Loucy (cell line): ENCODE results near the gene GIMAP4.
"Not testable (repeated sequence)": the region's sequence is repeated elsewhere in the genome, so short reads cannot be mapped to it uniquely, and the experiment has no call there.

ENCODE experiments used
- H2AFZ ChIP-seq: fragments of 200-600 bp; sonication (generic); 2 replicates; pipeline ENCODE4 v1.6.0; 2016; ENCODE audit warnings: antibody characterized with exemption, mild to moderate bottlenecking, low read length, moderate library complexity
- H3F3A ChIP-seq: fragments of 200-600 bp; 2 replicates; pipeline ENCODE4 v1.6.0; 2016; ENCODE audit warnings: antibody characterized with exemption, low read depth, mild to moderate bottlenecking
- H3K27me3 ChIP-seq: fragments of 200-600 bp; sonication (generic); 2 replicates; pipeline ENCODE4 v1.6.1; 2014; ENCODE audit warnings: low read length, mild to moderate bottlenecking; ENCODE audit not compliant: insufficient read depth, poor library complexity, severe bottlenecking
- H3K36me3 ChIP-seq: fragments of 200-600 bp; sonication (generic); 2 replicates; pipeline ENCODE4 v1.6.1; 2016; ENCODE audit warnings: low read length; ENCODE audit not compliant: insufficient read depth
- H3K4me1 ChIP-seq: fragments of 200-600 bp; sonication (generic); 2 replicates; pipeline ENCODE4 v1.5.1; 2014; ENCODE audit warnings: low read length, mild to moderate bottlenecking; ENCODE audit not compliant: insufficient read depth, poor library complexity, severe bottlenecking
- H3K4me2 ChIP-seq: fragments of 200-600 bp; sonication (generic); 2 replicates; pipeline ENCODE4 v1.6.0; 2014; ENCODE audit warnings: antibody characterized with exemption, low read length, low read depth, mild to moderate bottlenecking; ENCODE audit not compliant: poor library complexity, severe bottlenecking
- H3K4me3 ChIP-seq: fragments of 200-600 bp; sonication (generic); 2 replicates; pipeline ENCODE4 v1.5.1; 2014; ENCODE audit warnings: low read length, mild to moderate bottlenecking, mixed read lengths; ENCODE audit not compliant: poor library complexity, severe bottlenecking
- H3K79me2 ChIP-seq: fragments of 200-600 bp; sonication (generic); 2 replicates; pipeline ENCODE4 v1.6.1; 2014; ENCODE audit warnings: low read length; ENCODE audit not compliant: insufficient read depth
- H3K9ac ChIP-seq: fragments of 200-600 bp; sonication (generic); 2 replicates; pipeline ENCODE4 v1.6.0; 2014; ENCODE audit warnings: mild to moderate bottlenecking, low read depth, low read length, moderate library complexity; ENCODE audit not compliant: poor library complexity, severe bottlenecking
- H3K9me2 ChIP-seq: fragments of 200-600 bp; sonication (generic); replicated peaks from 2 replicates; pipeline ENCODE4 v1.6.1; 2016; ENCODE audit warnings: low read depth, low read length, mixed read lengths
- H3K9me3 ChIP-seq: fragments of 200-600 bp; sonication (generic); 2 replicates; pipeline ENCODE4 v1.6.1; 2014; ENCODE audit warnings: mild to moderate bottlenecking, antibody characterized with exemption, low read length, low read depth; ENCODE audit not compliant: insufficient read depth
- H4K20me1 ChIP-seq: fragments of 200-600 bp; sonication (generic); 2 replicates; pipeline ENCODE4 v1.6.0; 2014; ENCODE audit warnings: antibody characterized with exemption, low read length, mild to moderate bottlenecking; ENCODE audit not compliant: insufficient read depth, poor library complexity, severe bottlenecking
- EZH2phosphoT487 ChIP-seq: fragments of 200-600 bp; IDR thresholded peaks from 2 replicates; pipeline ENCODE4 v1.6.1; 2018; ENCODE audit warnings: antibody characterized with exemption, mild to moderate bottlenecking, moderate library complexity, borderline replicate concordance
- TF ChIP-seq, protein P1 (sequence below): fragments of 200-600 bp; sonication (generic); conservative IDR thresholded peaks from 2 replicates; pipeline ENCODE4 v1.5.1; 2014; ENCODE audit warnings: mild to moderate bottlenecking, antibody characterized with exemption, low read length

GIMAP4 gene

DNA sequence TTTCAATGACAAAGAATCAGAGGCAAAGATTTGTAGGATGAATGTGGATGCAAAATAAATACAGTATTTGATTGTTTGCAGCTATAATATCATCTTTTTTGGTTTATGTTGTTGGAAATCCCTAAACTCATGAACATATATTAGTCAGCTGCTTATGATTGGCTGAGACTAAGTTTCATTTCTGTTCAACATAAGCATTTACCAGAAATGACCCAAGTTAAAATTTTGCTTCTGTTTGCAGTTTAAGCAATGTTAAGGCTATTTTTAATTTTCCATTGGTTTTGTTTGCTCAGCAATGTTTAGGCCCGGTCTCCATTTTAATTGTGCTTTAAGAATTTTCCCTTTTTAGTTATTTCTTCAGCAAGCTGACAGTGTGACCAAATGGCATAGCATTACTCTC lies 43.0 kb downstream of the GIMAP4 start:
- no peak overlapping the region for H3K4me3 ChIP-seq
- H4K20me1 ChIP-seq, result no peaks in the 10 kb centered on the region
- H3K4me2 ChIP-seq, result no peak overlapping the region
- H3K4me1 ChIP-seq, result peaks cover 3% of the 10 kb centered on the region
- no peaks in the 10 kb centered on the region for H3K79me2 ChIP-seq
- no peaks in the 10 kb centered on the region for H3K36me3 ChIP-seq
- no peaks in the 10 kb centered on the region for H3F3A ChIP-seq
- H3K27me3 ChIP-seq, result no peaks in the 10 kb centered on the region
- no peak overlapping the region for H2AFZ ChIP-seq
- H3K9me3 ChIP-seq, result peaks cover 7% of the 10 kb centered on the region; the same call in 1 of the 2 replicates
- H3K9ac ChIP-seq, result no peak overlapping the region
- no peaks in the 10 kb centered on the region for H3K9me2 ChIP-seq
- TF ChIP-seq, protein P1, sequence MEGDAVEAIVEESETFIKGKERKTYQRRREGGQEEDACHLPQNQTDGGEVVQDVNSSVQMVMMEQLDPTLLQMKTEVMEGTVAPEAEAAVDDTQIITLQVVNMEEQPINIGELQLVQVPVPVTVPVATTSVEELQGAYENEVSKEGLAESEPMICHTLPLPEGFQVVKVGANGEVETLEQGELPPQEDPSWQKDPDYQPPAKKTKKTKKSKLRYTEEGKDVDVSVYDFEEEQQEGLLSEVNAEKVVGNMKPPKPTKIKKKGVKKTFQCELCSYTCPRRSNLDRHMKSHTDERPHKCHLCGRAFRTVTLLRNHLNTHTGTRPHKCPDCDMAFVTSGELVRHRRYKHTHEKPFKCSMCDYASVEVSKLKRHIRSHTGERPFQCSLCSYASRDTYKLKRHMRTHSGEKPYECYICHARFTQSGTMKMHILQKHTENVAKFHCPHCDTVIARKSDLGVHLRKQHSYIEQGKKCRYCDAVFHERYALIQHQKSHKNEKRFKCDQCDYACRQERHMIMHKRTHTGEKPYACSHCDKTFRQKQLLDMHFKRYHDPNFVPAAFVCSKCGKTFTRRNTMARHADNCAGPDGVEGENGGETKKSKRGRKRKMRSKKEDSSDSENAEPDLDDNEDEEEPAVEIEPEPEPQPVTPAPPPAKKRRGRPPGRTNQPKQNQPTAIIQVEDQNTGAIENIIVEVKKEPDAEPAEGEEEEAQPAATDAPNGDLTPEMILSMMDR, result no peak
- no peak for TF ChIP-seq EZH2phosphoT487

DNA sequence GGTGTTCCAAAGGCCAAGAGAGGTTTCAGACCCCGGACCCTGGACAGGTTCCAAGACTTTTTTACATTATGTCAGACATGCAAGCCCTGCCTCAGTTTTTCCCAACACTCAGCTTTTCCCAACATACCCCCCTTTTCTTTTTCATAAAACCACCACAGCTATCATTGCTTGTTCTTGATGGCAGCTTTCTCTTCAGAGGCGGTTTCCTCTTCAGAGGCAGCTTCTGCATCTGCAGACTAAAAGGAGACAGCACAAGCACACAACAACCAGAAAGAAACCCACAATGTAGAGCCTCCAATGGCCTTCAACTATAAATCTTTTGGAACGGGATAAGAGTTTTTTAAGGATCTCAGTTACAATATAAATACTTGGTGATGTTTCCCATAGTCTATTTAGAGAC lies 45.7 kb downstream of the GIMAP4 start:
- Histone ChIP-seq H3K27me3 (no peaks in the 10 kb centered on the region), H3K9ac (no peak overlapping the region), H3F3A (no peaks in the 10 kb centered on the region), H2AFZ (no peak overlapping the region), H3K79me2 (no peaks in the 10 kb centered on the region), H4K20me1 (no peaks in the 10 kb centered on the region), H3K4me2 (no peak overlapping the region), H3K36me3 (no peaks in the 10 kb centered on the region), H3K9me2 (no peaks in the 10 kb centered on the region), H3K4me1 (peaks cover 3% of the 10 kb centered on the region), H3K4me3 (no peak overlapping the region), H3K9me3 (no peaks in the 10 kb centered on the region)
- TF ChIP-seq, protein P1, result no peak
- TF ChIP-seq EZH2phosphoT487, result no peak

DNA sequence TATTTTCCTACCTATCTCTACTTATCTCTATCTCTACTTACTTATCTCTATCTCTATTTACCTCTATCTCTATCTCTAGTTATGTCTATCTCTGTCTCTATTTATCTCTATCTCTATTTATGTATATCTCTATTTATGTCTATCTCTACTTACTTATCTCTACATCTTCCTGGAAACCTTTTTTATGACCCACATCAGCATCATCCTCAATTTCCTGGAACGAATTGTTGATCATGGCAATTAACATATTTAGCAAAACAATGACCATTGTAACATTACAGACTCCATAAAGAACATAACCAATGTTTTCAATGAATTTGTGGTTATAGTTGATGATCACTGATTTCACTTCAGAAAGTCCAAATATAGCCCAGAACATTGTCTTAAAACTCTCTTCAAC lies 46.7 kb downstream of the GIMAP4 start:
- no peaks in the 10 kb centered on the region for H3K27me3 ChIP-seq
- no peak overlapping the region for H2AFZ ChIP-seq
- TF ChIP-seq EZH2phosphoT487, result no peak
- TF ChIP-seq, protein P1, result no peak
- no peaks in the 10 kb centered on the region for H3K9me2 ChIP-seq
- no peaks in the 10 kb centered on the region for H3F3A ChIP-seq
- H3K9me3 ChIP-seq, result no peaks in the 10 kb centered on the region
- no peak overlapping the region for H3K4me2 ChIP-seq
- H4K20me1 ChIP-seq, result no peaks in the 10 kb centered on the region
- no peak overlapping the region for H3K9ac ChIP-seq
- no peaks in the 10 kb centered on the region for H3K79me2 ChIP-seq
- H3K4me1 ChIP-seq, result peaks cover 3% of the 10 kb centered on the region
- H3K36me3 ChIP-seq, result no peaks in the 10 kb centered on the region
- H3K4me3 ChIP-seq, result no peak overlapping the region

DNA sequence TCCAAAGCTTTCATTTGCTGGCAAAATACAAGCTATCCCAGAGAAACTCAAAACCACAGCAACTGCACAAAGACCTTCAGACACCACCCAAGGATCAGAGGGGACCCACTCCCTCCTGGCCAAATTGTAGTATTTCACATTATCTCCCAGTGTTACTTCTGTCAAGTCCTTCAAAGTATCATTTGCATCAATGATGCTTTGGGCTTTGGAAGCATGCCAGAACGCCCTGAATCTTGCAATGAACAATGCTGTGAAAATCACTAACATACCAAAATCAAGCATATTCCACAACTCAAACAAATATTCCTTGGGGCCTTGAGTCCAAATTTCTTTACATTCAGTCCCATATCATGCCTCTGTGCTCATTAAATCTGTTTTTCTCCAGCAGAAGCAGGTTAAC lies 47.2 kb downstream of the GIMAP4 start:
- H3F3A ChIP-seq, H3K4me3 ChIP-seq, H3K9ac ChIP-seq, H3K9me2 ChIP-seq, H3K4me2 ChIP-seq, H3K4me1 ChIP-seq, H4K20me1 ChIP-seq, H3K27me3 ChIP-seq, H3K36me3 ChIP-seq, H3K9me3 ChIP-seq, H3K79me2 ChIP-seq: not testable (repeated sequence)
- peak overlapping the region; percentile 75; the same call in 1 of the 2 replicates for H2AFZ ChIP-seq

DNA sequence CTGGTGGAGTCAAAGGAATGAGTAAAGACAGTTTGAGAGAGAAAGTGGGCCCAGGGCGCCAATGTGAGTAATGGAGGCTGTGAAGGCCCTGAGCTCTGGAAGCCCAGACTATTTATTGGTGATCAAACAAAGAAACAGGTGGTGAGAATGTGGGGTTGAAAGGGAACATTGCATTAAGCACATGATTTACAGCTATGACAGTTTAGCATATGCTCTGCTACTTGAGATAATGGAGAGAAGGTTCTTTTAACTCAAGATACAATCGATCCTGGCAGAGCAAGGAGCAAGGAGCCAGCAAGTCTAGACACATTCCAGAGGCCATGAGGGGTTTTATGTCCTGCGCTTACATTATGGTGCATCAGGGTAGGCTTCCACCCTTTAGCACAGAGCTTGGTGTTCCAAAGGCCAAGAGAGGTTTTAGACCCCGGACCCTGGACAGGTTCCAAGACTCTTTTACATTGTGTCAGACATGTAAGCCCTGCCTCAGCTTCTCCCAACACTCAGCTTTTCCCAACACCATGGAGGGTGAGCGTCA lies 48.1 kb downstream of the GIMAP4 start:
- H3K36me3 ChIP-seq, H3K27me3 ChIP-seq, H3K4me1 ChIP-seq, H4K20me1 ChIP-seq, H3F3A ChIP-seq, H3K9me2 ChIP-seq, H3K79me2 ChIP-seq, H3K9ac ChIP-seq, H3K9me3 ChIP-seq, H3K4me2 ChIP-seq, H3K4me3 ChIP-seq: not testable (repeated sequence)
- peak overlapping the region; percentile 75 for H2AFZ ChIP-seq
